ENCODE results near the gene PSAPL1.

Gene PSAPL1

DNA sequence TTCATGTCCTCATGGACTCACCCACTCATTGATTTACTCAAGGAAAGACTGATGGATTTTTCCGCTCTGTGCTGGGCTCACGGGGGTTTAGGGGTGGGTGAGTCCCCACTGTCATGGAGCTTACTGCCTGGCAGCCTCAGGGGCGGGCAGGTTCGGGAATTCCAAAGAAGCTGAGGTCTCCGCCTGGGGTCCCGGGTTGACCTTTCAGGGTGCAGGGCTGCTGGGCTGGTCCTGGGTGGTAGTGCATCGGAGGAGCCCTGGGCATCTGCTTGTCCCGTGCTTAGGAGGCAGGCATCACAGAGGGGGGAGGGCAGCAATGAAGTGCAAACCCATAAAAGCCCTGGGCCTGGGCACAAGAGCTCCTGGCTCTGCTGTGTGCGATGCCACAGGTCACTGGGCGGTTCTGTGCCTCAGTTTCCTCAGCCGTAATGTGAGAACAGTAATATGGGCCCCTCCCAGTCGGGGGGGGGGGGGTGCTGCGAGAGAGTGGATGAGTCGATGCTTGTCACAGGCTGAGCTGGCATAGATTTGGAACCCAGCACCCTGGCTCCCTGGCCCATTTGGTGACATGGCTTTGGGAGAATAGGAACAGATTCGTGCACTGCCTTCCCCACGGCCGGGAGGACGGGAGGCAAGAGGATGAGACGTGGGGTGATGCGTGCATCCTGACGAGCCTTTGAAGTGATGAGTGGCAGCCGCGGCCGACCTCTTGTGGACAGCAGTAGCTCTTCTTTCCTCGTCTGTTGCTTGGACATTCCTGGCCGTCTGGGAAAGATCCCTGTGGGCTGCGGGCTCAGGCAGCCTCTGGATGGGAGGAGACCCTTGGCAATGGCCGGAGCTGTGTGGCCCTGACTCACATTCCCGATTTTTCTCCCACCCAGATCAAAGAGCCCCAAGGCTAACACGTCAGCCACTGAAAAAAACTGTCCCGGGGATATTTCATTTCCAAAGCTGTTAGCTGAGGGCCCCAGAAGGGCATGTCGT lies 42.0 kb downstream of the PSAPL1 start:
- TF ChIP-seq, protein P1, sequence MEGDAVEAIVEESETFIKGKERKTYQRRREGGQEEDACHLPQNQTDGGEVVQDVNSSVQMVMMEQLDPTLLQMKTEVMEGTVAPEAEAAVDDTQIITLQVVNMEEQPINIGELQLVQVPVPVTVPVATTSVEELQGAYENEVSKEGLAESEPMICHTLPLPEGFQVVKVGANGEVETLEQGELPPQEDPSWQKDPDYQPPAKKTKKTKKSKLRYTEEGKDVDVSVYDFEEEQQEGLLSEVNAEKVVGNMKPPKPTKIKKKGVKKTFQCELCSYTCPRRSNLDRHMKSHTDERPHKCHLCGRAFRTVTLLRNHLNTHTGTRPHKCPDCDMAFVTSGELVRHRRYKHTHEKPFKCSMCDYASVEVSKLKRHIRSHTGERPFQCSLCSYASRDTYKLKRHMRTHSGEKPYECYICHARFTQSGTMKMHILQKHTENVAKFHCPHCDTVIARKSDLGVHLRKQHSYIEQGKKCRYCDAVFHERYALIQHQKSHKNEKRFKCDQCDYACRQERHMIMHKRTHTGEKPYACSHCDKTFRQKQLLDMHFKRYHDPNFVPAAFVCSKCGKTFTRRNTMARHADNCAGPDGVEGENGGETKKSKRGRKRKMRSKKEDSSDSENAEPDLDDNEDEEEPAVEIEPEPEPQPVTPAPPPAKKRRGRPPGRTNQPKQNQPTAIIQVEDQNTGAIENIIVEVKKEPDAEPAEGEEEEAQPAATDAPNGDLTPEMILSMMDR (IDR thresholded peaks at IDR 0.05): no peak
- H3K27ac ChIP-seq: no peak overlapping the region

DNA sequence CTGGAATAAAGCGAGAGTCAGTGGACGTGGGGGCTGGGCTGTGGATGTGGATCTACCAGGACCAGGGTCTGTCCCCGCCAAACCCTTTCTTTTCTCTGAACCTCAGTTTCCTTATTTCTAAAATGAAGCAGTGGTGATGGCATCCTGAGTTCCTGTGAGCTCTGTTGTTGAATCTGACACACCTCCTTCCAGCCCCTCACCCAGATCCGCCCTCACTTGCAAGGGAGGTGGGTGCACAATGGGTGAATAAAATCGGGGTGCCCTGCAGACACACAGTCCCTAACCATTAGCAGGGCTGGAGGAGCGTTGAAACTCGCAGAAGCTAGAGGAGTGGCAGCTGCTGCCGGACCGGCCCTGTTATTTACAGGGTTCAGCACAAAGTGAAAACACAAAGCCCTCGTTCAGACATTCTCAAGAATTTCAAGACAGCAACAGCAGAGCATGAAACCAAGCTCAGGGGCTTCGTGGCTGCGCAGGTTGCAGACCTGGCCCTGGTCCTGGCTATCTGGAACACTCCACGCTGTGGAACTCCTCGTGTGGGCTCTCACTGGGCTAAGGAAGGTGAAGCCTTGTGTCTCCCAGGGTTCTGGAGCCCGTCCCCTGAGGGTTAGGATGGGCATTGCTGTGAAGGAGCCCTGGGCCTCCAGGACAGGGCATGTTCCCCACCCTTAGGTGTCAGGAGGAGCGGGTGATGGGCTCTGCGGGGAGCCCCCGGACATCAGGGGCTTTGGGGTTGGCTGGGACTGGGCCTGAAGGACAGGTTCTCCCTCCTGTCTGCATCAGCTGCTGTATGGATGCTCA lies 42.9 kb downstream of the PSAPL1 start:
- DNase-seq (ENCODE audit: low spot score): peak; percentile 50
- Histone ChIP-seq H3K4me3 (no peak overlapping the region), H3K27ac (no peak overlapping the region)
- TF ChIP-seq, protein P1 (IDR thresholded peaks at IDR 0.05): no peak

More for the DNA sequence above, 42.0 kb downstream of the PSAPL1 start:
- H3K4me3 ChIP-seq: no peak overlapping the region
- peak; percentile 46 for DNase-seq (ENCODE audit: low spot score)

DNA sequence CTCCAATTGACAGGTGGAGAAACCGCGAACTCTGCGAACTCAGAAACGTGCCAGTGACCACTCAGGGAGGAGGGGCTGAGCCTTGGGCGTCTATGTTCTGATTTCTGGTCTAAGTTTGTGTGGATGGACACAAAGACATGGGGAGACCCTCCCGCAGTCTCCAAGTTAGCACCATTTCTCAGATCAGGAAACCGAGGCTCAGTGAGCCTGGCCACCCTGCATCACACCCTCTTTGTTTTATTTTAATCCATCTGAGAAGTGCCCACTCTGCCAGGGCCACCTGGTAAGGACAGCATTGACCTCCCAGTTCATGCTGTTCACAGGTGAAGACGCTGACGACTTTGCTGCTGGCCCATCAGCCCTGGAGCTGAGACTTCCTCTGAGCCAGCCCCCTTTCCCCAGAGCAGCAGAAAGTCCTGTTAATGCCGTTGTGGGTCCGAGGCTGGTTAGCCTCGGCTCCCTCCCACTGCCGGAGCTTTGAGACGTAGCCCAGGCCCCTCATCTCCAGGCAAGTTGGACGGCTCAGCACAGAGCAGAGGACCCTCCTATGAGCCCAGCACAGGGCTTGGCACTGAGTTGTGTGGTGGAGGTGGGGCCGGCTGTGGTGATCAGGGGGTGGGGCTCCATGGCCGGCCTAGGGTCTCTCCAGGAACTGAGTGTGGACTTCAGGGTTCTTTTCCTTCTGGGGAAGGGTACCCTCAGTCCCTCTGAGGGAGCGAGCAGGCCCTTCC lies 43.7 kb downstream of the PSAPL1 start:
- peak; percentile 58 for DNase-seq (ENCODE audit: low spot score)
- TF ChIP-seq, protein P1 (IDR thresholded peaks at IDR 0.05): no peak
- H3K27ac ChIP-seq: no peak overlapping the region
- no peak overlapping the region for H3K4me3 ChIP-seq

DNA sequence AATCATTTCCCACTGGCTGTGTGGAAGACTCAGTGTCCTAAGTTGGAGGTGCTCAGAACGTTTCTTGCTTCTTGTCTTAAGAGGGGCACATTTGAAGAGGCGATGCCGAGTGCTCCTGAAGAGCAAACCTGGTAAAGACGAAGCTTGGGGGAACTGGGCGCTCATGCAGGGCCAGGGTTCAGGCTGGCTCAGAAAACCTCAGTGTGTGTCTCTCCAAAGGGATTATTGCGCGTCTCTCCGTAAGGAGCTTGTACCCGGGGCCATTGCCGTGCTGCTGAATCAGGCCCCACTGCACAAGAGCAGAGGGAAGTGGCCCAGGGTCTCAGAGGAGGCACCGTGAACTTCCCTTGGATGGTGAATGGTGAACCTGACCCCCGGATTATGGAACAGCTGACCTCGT lies 44.4 kb downstream of the PSAPL1 start:
- TF ChIP-seq, protein P1 (IDR thresholded peaks at IDR 0.05): no peak
- no peak overlapping the region for H3K27ac ChIP-seq
- no peak overlapping the region for H3K4me3 ChIP-seq
- peak; percentile 35 for DNase-seq (ENCODE audit: low spot score)

- peak; percentile 54 for DNase-seq (ENCODE audit: low spot score)
- TF ChIP-seq, protein P1 (IDR thresholded peaks at IDR 0.05): no peak
- no peak overlapping the region for H3K27ac ChIP-seq
- no peak overlapping the region for H3K4me3 ChIP-seq
Observed at GRCh38 chr4:7389719-7390118, 45.0 kb downstream of the PSAPL1 start.

- peak; percentile 54 for DNase-seq (ENCODE audit: low spot score)
- Histone ChIP-seq H3K4me3 (no peak overlapping the region), H3K27ac (no peak overlapping the region)
- TF ChIP-seq, protein P1 (IDR thresholded peaks at IDR 0.05): no peak
Observed at GRCh38 chr4:7389101-7389701, 45.5 kb downstream of the PSAPL1 start.
